ENCODE data around the gene GUCD1.
"Not testable (repeated sequence)": the region's sequence is repeated elsewhere in the genome, so short reads cannot be mapped to it uniquely, and the experiment has no call there.

The GUCD1 gene

GRCh38 chr22:24565077-24565476 is 10.1 kb upstream of the GUCD1 start:
- DNase-seq (ENCODE audit: low read depth in 1 of 2, low spot score in 1 of 2): no peak

- no peak for DNase-seq (ENCODE audit: low read depth in 1 of 2, low spot score in 1 of 2)
Observed at GRCh38 chr22:24564376-24565058, 9.6 kb upstream of the GUCD1 start.

DNA sequence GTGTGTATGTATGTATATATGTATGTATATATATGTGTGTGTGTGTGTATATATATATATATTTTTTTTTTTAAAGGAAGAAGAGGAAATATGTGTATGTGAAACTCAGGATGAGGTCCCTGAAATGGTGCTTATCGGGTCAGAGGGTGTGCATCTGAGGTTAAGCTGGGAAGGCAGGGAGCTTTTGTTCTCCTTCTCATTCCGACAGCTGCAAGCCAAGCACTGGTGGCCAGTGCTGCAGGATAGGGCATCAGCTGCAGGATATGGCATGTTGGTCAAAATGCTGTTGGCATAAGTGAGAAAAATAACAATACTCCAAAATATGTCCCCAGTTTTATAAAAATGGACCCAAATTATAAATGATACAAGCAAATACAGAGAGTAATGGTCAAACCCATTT is 8.3 kb upstream of the GUCD1 start:
- DNase-seq (ENCODE audit: low read depth in 1 of 2, low spot score in 1 of 2): no peak

GRCh38 chr22:24559471-24559870 is 4.5 kb upstream of the GUCD1 start:
- no peak for DNase-seq (ENCODE audit: low read depth in 1 of 2, low spot score in 1 of 2)

DNA sequence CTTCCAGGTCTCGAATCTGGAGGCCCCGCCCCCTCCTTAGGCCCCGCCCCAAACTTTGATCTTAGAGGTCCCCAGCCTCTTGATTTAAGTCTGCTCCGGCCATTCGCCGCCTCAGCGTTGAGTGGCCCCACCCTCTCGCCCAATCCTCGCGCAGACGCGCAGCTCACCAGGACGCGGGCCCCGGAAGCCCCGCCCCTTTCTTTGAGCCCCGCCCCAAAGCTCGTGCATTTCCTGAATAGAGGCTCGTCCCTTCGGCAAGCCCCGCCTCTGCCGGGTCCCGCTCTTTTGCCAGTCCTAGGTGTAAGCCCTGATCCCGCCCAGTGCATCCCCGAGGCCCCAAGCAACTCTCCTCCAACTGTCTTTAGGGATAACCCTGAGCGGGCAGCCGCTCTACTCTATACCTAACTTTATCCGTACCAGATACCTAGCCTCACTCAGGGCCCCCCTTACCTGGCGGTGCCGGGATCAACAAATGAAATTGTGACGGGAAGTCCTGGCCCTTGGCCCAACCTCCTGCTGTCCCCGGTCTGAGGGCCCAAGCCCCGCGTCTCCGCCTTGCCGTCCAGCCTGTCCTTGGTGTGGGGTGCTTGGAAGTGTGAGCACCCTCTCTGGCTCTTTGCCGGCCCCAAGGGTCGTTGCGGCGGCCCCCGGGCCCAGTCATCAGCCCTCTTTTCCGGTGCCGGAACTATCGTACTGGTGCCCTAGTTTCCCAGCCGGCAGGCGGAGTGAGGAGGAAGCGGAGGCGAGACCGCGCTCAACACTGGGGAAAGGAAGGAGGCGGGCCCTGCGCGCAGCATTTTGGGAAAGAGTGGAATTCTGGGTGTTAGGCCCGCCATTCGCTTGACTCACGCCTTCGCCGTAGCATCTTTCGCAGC is 464 bp upstream of the GUCD1 start, which contains the start of gene SNRPD3:
Gene SNRPD3 (plus strand): TSS at position 835 of the 875 bp plus-strand sequence. CDS start 1,676 bp downstream, outside the sequence.
- peak; percentile 100 for DNase-seq (ENCODE audit: low read depth in 1 of 2, low spot score in 1 of 2)

DNA sequence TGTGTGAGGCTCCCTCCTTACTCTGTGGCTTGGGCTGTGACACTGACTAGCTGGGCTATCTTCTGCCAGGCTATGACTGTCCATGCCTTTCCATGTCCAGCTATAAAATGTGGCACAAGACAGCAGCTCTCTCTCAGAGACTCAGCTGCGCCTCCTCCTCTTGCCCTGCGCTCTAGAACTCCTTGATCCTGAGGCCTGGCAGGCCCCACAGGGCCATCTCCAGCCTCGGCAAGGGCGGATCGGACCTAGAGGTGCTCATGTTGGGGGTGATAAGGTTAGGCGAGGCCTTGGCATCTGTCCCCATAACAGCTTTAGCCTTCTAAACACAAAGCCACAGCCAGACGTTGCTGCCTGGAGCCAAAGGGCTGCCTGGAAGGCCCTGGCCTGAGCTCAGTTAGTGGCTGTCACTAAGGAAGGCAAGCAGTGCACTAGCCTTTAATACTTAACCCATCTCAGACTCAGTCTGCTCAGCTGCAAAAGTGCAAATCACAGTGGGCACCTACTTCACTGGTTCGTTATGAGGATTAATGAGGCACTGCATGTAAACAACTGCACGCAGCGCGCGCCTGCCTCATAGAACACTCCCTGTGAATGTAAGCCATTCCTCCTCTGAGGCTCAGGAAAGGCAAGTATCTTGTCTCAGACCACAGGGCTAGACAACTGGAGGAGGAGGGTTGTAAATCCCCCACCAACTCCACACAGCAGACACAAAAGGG is 1.2 kb downstream of the GUCD1 start:
- DNase-seq (ENCODE audit: low read depth in 1 of 2, low spot score in 1 of 2): no peak

DNA sequence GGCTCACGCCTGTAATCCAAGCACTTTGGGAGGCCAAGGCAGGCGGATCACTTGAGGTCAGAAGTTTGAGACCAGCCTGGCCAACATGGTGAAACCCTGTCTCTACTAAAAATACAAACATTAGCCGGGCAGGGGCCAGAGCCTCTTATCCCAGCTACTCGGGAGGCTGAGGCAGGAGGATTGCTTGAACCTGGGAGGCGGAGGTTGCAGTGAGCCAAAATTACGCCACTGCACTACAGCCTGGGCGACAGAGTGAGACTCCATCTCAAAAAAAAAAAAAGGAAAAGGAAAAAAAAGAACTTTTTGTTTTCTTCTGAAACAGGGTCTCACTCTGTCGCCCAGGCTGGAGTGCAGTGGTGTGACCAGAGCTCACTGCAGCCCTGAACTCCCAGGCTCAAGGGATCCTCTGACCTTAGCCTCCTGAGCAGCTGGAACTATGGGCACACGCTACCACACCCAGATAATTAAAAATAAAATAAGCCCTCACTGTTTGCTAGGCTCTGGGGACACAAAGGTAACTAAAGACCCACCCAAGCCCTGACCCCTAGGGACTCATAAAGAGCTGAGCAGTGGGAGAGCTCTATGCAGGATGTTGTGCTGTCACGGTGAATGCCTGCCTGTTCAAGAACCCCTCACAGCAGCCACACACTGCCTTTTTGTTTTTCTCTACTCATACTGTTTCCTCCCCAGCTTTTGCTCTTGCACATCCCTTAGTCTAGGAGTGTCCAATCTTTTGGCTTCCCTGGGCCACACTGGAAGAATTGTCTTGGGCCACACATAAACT is 2.2 kb downstream of the GUCD1 start:
- DNase-seq (ENCODE audit: low read depth in 1 of 2, low spot score in 1 of 2): not testable (repeated sequence)

GRCh38 chr22:24550902-24551435 is 4.0 kb downstream of the GUCD1 start:
- no peak for DNase-seq (ENCODE audit: low read depth in 1 of 2, low spot score in 1 of 2)

GRCh38 chr22:24550028-24550901 is 4.7 kb downstream of the GUCD1 start:
- DNase-seq (ENCODE audit: low read depth in 1 of 2, low spot score in 1 of 2): no peak

DNA sequence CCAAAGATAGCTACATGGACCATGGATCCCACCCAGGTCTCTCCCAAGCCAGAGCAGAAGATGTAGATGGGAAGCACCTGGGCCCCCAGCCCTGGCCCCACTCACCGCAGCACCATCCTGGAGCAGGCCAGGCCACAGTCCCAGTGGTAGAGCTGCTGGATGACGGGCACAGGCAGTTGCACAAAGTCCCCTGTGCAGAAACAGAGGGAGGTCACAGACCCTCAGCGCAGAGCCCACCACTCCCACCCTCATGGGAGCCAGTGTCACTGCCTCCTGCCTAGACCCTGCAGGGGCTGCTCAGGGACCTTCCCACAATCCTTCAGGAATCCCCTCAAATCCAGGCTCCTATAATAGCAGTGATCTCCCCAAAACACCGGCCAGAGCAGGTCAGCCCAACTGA is 6.1 kb downstream of the GUCD1 start:
- DNase-seq (ENCODE audit: low read depth in 1 of 2, low spot score in 1 of 2): no peak

- no peak for DNase-seq (ENCODE audit: low read depth in 1 of 2, low spot score in 1 of 2)
Observed at GRCh38 chr22:24543679-24544243, 11.2 kb downstream of the GUCD1 start.

DNA sequence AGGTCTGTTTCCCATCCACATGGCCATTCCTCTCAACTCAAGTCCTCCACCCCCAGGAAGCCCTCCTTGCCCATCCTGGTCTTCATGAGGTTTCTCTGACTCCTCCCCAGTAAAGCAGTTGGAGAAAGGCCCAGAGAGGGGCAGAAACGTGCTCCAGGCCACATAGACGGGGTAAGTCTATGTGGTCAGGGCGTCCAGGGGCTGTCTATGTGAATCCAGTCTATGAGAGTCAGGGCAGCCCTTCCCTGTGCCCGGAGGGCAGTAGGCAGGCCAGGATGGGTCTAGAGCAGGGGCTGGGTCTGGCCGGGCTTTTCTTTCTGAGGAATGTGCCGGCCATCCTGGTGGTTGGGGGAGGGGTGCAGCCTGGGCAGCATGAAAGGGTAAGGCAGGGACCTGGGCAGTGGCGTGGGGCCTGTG is 11.7 kb downstream of the GUCD1 start:
- no peak for DNase-seq (ENCODE audit: low read depth in 1 of 2, low spot score in 1 of 2)

DNA sequence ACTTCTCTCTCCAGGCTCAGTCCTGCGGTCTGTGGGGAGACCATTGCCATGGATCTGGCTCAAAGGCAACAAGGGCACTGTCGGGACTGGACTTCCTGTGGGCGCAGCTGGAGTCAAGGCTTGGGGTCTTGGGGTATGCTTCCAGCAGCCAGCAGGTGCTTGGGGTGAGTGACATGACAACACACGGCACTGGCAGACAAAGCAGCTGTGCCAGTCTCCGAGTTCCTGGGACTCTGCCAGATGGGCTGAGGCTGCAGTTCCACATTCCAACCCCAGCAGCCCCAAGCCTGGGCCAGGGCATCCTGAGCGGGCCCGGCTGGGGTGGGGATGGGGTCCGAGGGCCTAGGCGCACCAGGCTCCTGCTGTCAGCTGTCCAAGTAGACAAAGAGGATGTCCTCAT is 12.3 kb downstream of the GUCD1 start:
- DNase-seq (ENCODE audit: low read depth in 1 of 2, low spot score in 1 of 2): no peak

GRCh38 chr22:24541681-24542515 is 13.0 kb downstream of the GUCD1 start:
- DNase-seq (ENCODE audit: low read depth in 1 of 2, low spot score in 1 of 2): no peak

DNA sequence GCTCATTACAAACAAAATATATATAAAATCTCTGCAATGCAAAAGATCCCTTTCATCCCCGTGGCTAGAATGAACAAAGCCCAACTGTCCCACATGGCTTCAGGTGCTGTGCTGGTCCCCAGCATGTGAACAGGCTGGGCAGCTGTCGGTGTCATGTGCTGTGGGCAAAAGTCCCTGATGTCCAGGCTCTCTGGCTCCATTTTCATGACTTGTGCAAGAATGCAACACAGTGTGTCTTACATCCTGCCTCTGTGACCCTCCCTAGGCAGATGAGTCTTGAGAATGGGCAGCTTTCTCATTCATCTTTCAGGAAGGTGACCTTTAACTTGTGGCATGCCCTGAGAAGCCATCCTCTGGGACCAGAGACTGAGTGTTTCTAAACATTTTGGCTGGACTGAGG is 14.5 kb downstream of the GUCD1 start:
- DNase-seq (ENCODE audit: low read depth in 1 of 2, low spot score in 1 of 2): no peak

DNA sequence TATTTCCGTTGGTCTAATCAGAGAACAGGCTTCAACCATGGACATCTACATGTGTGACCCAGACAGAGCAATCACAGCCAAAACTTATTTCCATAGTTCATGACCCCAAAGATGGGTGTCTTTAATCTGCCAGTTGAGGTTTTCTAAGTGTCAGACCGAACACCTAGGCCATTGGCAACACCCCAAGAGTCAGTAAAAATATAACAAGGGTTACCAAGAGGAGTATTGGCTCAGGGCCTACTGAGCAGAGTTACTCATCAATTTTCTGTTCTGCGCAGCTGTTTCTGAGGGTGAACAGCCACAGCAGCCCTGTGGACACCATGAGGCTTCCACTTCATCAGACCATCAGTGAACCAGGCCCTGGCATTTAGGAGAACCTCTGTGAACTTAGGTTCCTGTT is 18.8 kb downstream of the GUCD1 start:
- DNase-seq (ENCODE audit: low read depth in 1 of 2, low spot score in 1 of 2): no peak

DNA sequence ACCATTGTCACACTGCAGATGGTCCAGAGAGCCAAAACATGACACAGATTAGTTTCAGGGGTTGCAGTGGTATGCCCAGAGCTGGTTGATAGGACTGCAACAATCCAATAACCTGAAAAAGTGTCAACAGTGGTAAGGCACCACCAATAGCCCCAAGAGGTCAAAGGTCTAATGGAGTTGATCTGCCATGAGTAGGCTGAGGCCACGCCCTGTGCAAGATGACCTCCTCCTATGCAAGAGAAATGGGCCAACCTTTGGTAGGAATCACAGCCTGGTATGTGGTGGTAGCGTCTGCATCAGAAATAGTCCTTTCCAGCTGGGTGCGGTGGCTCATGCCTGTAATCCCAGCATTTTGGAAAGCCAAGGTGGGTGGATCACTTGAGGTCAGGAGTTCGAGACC is 19.6 kb downstream of the GUCD1 start:
- DNase-seq (ENCODE audit: low read depth in 1 of 2, low spot score in 1 of 2): no peak

- no peak for DNase-seq (ENCODE audit: low read depth in 1 of 2, low spot score in 1 of 2)
Observed at GRCh38 chr22:24532075-24532474, 22.9 kb downstream of the GUCD1 start.
